Tibial nerve (tissue), 3 donors: Measurements from ENCODE around the gene IFNA13.

ENCODE experiments used
- CTCF ChIP-seq, 5 experiments: fragments of 200-600 bp in 3 of 5; fragments of 450-650 bp in 2 of 5; sonication (generic) in 3 of 5; IDR thresholded peaks; one replicate each; pipeline ENCODE4 v1.5.1; 2016 to 2019; ENCODE audit warnings: antibody characterized with exemption in 5 of 5, mild to moderate bottlenecking in 3 of 5, moderate library complexity in 2 of 5
- POLR2A ChIP-seq, 2 donors: fragments of 450-650 bp; IDR thresholded peaks; one replicate each; pipeline ENCODE4 v1.6.1; 2017; ENCODE audit warnings: antibody characterized with exemption in 2 of 2, mild to moderate bottlenecking in 2 of 2, moderate library complexity in 2 of 2

GRCh38 chr9:21408817-21409216, 41.0 kb upstream of the IFNA13 start, which contains the start of gene IFNA8:
- TF ChIP-seq POLR2A (IDR thresholded peaks at IDR 0.05), result no peak
- no peak for TF ChIP-seq CTCF (IDR thresholded peaks at IDR 0.05)
